Stimulated activated CD4-positive, alpha-beta T cell treated with anti-CD3 and anti-CD28 coated beads, Interleukin-1b, Interleukin-23, amount 100 ng/mL, for 4 hours (primary cell): ENCODE data around the gene KANSL1L.
"Not testable (repeated sequence)": the region's sequence is repeated elsewhere in the genome, so short reads cannot be mapped to it uniquely, and the experiment has no call there.

Source experiments
- DNase-seq, 2 donors: peaks; one replicate each; pipeline ENCODE4 v3.0.0-alpha.2; 2020; ENCODE audit warnings: low read depth in 2 of 2

KANSL1L gene, protein sequence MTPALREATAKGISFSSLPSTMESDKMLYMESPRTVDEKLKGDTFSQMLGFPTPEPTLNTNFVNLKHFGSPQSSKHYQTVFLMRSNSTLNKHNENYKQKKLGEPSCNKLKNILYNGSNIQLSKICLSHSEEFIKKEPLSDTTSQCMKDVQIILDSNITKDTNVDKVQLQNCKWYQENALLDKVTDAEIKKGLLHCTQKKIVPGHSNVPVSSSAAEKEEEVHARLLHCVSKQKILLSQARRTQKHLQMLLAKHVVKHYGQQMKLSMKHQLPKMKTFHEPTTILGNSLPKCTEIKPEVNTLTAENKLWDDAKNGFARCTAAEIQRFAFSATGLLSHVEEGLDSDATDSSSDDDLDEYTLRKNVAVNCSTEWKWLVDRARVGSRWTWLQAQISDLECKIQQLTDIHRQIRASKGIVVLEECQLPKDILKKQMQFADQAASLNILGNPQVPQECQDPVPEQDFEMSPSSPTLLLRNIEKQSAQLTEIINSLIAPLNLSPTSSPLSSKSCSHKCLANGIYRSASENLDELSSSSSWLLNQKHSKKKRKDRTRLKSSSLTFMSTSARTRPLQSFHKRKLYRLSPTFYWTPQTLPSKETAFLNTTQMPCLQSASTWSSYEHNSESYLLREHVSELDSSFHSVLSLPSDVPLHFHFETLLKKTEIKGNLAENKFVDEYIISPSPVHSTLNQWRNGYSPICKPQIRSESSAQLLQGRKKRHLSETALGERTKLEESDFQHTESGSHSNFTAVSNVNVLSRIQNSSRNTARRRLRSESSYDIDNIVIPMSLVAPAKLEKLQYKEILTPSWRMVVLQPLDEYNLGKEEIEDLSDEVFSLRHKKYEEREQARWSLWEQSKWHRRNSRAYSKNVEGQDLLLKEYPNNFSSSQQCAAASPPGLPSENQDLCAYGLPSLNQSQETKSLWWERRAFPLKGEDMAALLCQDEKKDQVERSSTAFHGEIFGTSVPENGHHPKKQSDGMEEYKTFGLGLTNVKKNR

DNA sequence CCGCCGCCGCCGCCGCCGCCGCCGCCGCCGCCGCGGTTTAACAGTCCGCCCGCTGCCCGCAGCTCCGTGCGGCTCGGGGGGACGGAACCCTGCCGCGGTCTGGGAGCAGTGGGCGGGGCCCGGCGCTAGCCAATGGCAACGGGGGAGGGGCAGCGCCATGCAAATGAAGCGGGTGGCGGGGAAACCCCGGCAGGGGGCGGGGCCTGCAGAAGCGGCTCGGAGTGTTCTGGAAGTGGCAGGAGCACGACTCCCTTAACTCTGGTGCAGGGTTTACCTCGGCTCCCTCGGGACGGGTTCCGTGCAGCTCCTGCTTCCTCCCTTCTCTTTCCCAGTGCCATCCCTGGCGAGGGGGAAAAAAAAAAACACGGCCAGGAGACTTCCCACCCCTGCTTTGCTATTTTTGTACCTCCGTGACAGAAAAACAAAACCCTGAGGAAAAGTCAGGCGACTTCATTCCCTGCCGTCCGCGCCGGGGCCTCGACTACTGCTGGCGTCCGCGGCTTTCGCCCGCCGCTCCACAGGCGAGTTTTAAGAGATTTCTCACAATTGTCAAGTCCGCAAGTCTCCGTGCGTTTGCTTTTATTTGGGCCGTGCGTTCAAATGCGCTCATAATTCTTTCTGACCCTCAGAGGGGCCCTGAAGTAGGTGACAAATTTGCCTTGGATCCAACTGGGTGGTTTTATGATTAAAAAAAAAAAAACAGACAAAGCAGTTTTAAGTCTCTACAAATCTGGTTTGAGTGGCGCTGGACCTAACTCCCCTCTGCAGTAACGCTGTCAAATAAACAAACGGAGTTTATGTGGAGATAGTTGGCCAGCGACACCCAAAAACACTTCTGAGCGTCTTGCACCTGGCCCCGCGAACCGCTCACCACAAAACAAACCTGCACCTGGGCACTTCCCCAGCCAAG, at the start of gene KANSL1L:
Gene KANSL1L, minus strand, starts transcription at position 101 of the 910 bp plus-strand sequence. CDS start 16,827 bp downstream, outside the sequence.
- peak; percentile 94 to 98 for DNase-seq

DNA sequence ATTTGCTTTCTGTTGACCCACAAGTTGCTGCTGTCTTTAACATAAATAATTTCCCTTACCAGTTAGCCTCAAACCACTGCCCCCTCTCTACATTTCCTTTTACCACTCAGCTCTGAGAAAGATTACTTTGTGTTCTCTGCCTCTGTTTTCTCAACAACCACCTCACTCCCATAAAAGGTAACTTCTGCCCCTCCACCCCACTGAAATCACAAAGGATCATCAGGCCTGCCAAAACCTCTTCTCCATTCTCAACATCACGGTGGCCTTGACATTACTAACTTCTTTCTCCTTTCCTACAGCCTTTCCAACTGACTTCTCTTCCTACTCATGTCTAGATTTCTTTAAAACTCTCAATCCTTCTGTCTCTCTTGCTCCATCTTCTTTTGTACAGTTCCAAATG, 43.9 kb upstream of the KANSL1L start:
- DNase-seq: no peak

DNA sequence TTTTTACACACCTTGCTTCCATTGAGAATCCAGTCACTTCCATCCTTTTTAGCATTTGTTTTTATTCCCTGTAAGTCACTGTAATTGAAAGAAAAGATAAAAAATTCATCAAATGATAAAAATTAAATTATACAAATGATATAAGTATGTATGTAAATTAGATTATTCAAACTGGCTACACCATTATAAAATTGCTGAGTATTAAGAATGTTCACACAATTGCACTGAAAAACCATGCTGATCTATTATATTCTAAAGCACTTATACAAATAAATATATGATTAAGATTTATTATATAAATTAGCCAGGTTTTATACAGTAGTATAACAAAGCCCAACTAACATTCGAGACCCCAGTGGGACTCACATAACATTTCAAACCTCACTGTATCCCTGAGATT, 39.0 kb upstream of the KANSL1L start:
- DNase-seq: no peak

DNA sequence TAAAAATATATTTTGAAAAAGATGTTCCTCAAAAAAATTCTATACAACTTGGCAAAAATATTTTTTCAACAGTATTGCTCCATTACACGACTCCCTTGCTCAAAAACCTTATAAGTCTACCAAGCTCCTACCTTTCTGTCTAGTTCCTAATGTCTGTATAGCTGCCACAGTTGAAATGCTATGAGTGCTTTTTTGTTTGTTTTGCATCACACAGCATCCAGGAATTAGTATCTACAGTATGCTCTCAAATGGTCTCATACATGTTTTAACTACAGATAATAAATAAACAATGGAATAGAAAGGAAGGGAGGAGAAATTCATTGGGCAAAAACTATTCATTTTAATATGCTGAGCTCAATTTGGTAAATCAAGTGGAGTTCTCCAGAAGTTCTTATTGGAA, 36.7 kb upstream of the KANSL1L start:
- DNase-seq: no peak

DNA sequence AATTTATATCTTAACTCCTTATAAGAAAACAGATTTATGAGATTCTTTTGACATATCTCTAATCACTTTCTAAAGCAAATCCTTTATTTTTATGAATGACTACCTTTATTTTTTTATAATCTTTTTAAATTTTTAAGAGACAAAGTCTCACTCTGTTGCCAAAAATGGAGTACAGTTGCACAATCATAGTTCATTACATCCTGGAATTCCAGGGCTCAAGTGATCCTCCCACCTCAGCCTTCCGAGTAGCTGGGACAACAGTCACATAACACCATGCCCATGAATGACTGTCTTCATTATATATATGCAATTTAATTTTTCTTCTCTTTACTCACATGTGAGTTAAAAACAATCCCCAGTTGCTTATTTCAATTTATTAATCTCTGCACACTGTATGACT, 32.3 kb upstream of the KANSL1L start:
- no peak for DNase-seq

DNA sequence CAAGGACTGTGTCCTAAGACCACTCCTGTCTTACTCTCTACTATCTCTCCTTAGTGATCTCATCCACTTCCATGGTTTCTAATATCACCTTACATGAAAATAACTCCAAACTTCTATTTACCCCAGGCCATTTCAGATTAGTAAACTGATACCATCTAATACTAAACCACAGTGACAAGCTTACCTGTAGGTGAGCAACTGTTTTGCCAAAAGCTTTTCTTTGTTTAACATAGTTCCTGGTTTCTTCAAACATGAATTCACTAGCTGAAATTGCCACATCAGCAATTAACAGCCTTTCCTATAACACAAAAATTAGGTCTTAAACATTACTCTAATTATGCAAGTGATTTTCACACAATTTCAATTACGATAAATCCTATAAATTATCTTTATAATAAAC, 31.9 kb upstream of the KANSL1L start:
- DNase-seq: no peak

DNA sequence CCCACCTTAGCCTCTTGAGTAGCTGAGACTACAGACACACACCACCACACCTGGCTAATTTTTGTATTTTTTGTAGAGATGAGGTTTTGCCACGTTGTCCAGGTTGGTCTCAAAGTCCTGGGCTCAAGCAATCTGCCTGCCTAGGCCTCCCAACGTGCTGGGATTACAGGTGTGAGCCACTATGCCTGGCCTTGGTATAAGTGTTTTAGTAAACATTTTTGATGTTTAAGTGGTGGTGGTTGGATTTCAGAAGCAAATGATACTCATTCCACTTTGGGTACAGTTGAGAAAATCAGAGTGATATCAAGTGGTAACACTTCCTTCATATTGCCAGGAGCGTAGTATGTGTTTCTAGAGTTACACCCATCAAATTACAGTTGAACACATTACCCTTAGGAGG, 28.6 kb upstream of the KANSL1L start:
- no peak for DNase-seq

DNA sequence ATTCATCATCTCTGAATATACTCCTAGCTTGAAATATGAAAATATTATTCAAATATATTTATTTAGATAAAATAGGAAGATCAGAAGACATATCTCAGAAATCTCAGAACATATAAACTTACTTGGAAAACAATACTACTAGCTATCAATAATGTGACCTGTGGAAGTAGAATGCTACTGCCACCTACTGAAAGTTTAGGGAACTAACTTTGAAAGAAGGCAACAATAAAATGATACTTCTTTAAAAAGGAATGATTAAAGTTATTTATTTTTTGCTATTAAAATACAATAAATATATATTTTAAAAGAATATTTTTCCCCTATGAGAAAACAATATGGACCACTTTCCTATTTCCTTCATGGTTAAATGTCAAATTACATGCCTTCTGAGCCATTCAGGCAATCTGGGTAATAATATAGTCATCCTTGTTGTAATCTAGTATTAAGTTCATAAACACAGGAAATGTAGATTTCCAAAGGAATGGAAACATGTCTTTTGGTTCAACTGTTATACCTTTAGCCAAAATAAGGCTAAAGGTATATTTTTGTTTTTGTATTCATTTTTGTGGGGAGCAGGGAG, 28.1 kb upstream of the KANSL1L start:
- DNase-seq: no peak

DNA sequence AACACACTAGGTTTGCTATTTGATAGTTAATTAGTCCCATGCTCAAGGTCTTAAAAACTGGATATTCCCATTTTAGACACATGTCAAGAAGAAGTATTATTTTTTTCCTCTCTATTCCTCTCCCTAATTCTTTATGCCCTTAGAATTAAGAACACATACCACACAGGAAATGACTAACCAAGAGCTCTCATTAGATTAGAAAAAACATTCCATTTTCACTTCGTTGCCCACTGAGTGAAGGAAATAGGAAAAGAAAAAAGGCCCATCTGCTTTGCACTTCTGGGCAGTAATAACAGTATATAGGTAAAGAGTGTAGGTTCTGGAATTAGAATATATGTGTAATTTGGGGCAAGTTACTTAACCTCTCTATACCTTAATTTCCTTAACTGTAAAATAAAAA, 27.1 kb upstream of the KANSL1L start:
- no peak for DNase-seq

DNA sequence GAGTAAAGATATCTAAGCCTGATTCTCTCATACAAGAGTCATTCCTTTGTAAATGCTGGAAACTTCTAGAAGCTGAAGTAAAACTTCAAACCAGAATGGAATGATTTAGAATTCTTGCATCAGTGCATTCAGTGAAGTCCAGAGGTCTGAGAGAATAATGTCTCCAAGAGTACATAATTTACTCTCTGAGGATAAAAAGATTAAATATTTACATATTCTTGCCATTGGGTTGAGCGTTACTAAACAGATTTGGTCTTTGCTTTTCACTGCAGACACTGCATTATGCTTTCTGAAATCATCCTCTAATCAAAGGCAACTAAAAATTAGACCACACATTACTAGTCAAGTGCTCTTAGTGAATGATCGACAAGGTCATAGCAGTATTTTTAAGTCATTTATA, 26.5 kb upstream of the KANSL1L start:
- no peak for DNase-seq

DNA sequence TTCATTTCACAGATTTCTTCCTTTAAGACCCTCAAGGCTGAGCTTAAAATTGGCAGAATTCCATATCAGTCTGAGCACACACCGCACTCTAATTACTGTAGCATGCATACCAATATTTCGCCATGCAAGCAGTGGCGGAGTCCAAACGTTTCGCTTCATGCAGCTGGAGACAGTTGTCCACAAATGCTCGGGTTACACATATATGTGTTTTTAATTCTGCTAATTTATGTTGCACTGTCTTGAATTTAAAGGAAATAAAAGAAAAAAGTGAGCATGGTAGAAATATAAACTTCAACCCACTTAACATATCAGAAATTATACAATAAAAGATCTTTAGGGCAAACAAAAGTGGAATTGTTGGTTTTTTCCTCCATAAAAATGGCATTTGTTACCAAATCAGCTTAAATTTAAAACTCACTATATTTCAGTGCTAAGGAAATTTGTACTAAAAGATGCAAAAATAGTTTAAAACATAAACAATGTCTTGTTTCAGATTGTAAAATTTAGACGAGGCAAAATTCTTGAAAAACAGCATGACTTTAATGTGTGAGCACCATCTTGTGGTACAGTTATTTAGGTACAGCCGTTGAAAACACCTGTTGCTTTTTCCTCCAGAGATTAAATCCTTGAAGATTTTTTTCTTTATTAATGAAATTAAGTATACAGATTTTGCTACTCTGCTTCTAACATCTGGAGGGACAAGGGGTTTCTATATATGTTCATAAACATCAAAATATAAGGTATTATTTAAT, 24.1 kb upstream of the KANSL1L start:
- DNase-seq: no peak

DNA sequence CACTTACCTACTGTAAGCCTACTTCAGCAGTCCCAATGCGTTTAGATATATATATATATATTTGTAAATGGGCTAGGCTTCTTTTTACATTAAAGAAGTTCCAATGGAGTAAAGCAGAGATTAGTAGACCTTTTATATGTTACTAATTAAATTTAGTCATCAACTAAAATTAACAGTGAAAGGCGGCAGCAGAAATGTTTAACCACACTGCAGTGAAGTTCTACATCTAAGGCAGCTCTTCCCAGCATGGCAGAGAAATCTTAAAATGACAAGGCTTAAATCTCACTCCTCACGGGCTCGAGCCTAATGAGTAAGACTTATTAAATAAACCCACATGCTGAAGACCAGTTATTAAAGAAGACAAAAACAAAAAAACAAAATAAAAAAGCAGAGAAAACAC, 19.1 kb upstream of the KANSL1L start:
- no peak for DNase-seq

DNA sequence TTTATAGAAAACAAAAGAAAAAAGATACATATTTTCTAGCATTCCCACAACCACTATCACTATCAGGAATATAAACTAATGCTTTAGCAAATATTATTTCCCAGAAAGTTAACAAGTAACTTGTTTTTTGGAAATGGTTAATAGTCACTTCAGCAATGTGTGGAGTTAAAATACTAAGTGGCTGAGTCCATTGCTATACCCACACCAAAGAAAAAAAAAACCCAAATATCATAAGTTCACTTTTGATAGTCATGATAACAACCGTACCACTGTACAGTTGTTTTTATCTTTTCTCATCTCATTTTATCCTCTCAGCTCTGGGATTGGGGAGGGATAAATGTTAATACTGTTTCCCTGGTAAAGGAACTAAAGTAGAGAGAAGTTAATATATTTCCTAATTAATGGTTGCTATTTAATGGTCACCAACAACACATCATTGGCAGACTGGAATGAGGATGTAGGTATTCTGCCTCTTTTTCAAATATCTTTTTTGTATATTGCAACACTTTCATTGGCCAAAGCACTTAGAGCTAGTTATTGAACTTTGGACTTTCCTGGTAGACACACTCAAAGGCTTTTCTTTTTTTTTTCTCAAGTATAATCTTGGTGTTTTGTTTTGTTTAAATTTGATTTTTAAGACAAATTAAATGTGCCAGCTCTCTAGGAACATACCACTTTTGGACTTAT, 18.4 kb upstream of the KANSL1L start:
- no peak for DNase-seq

DNA sequence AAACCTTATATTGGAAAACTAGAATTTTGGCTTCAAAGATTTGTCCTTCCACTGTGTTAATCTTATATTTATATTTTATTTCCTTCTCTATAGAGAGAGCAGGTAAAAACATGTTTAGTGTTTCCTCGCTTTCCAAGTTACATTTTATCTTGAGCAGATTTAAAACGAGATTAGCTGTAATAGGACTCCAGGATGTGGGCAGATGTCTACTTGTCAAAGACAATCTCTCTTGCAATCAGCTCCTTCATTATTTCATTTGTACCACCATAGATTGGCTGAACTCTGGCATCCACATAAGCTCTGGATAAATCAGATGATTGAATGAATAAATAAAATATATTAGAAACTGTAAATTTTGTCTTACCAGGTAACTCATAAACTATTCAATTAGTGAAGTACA, 17.5 kb upstream of the KANSL1L start:
- DNase-seq: no peak

DNA sequence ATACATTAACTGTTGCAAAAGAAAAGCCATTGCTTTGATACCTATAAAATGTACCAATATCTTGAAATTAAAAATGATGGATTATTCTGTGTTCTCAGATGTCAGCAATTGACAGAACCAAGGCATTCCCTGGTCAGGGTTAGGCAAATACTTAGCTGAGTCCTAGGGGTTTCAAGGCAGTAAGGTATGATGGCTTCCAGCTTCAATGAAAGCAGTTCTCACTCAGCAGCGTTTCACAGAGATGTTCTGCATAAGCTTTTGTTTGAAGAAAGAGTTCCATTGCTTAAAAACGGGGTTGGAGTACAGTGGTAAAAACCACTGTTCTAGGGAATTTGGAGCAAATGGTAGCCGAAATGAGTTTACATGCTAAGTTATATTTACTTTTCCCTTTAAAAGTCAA, 17.0 kb upstream of the KANSL1L start:
- DNase-seq: no peak

DNA sequence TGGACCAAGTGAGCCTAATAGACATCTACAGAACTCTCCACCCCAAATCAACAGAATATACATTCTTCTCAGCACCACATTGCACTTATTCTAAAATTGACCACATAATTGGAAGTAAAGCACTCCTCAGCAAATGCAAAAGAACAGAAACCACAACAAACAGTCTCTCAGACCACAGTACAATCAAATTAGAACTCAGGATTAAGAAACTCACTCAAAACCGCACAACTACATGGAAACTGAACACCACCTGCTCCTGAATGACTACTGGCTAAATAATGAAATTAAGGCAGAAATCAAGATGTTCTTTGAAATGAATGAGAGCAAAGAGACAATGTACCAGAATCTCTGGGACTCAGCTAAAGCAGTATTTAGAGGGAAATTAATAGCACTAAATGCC, 12.7 kb upstream of the KANSL1L start:
- DNase-seq: not testable (repeated sequence)

DNA sequence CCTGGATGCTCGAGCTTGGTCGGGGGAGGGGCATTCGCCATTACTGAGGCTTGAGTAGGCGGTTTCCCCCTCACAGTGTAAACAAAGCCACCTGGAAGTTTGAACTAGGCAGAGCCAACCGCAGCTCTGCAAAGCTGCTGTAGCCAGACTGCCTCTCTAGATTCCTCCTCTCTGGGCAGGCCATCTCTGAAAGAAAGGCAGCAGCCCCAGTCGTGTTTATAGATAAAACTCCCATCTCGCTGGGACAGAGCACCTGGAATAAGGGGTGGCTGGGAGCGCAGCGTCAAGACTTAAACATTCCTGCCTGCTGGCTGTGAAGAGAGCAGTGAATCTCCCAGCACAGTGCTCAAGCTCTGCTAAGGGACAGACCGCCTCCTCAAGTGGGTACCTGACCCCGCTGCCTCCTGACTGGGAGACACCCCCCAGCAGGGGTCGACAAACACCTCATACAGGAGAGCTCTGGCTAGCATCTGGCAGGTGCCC, 10.4 kb upstream of the KANSL1L start:
- DNase-seq: not testable (repeated sequence)

DNA sequence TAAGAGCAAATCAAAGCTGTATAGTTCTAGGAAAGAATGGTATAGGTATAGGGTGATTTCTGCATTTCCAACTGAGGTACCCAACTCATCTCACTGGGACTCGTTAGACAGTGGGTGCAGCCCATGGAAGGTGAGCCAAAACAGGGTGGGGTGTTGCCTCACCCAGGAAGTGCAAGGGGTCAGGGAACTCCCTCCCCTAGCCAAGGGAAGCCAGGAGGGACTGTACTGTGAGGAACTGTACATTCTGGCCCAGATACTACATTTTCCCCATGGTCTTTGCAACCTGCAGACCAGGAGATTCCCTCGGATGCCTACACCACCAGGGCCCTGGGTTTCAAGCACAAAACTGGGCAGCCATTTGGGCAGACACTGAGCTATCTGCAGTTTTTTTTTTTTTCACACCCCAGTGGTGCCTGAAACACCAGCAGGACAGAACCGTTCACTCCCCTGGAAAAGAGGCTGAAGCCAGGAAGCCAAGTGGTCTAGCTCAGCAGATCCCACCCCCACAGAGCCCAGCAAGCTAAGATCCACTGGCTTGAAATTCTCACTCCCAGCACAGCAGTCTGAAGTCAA, 9.9 kb upstream of the KANSL1L start:
- DNase-seq: not testable (repeated sequence)

DNA sequence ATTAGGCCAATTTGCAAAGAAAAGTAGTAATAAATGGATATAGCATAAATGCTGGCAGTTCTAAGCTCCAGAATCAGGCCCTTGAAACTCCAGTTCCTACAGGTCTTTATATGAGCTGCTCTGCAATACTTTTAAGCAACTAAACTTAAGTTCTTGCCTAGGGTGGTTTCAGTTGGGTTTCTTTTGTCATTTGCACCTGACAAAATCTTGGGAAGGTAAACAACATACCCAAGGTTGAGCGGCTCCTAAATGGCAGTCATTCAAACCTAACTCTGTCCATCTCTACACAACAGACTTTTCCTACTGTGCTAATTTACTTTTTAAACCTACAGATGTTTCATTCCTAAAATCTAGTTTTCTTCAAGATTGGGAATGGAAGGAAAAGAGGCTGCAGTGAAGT, 9.3 kb upstream of the KANSL1L start:
- DNase-seq: no peak
